H9 (cell line): ENCODE measurements around the gene SLCO2A1. TPM values are rescaled to one million over a fixed set of nuclear protein-coding genes. Genes with fewer than 3 reads are reported as not detected.

Experiments used
- DNase-seq: peaks from one replicate; pipeline ENCODE4 v3.0.0-alpha.2; 2017
- H2AFZ ChIP-seq: one replicate; pipeline ENCODE4 v1.6.1; 2013; ENCODE audit warnings: mild to moderate bottlenecking, low read length, control low read depth, moderate library complexity
- H2AK5ac ChIP-seq: 2 replicates; pipeline ENCODE4 v1.6.1; 2013; ENCODE audit warnings: low read length, control low read depth, mixed read lengths; ENCODE audit not compliant: insufficient read length
- H2BK120ac ChIP-seq: one replicate; pipeline ENCODE4 v1.6.1; 2013; ENCODE audit warnings: low read depth, mild to moderate bottlenecking, low read length, control low read depth, inconsistent platforms; ENCODE audit not compliant: poor library complexity, severe bottlenecking
- H2BK12ac ChIP-seq: 2 replicates; pipeline ENCODE4 v1.6.1; 2013; ENCODE audit warnings: low read length, control low read depth, mixed read lengths, low read depth; ENCODE audit not compliant: insufficient read length
- H2BK15ac ChIP-seq: 2 replicates; pipeline ENCODE4 v1.6.1; 2013; ENCODE audit warnings: low read depth, low read length, control low read depth
- H2BK20ac ChIP-seq: one replicate; pipeline ENCODE4 v1.6.1; 2013; ENCODE audit warnings: low read depth, mild to moderate bottlenecking, low read length, control low read depth, inconsistent platforms; ENCODE audit not compliant: poor library complexity, severe bottlenecking
- H2BK5ac ChIP-seq: 2 replicates; pipeline ENCODE4 v1.6.1; 2013; ENCODE audit warnings: low read length, control low read depth, mixed read lengths; ENCODE audit not compliant: insufficient read length
- H3K14ac ChIP-seq: 2 replicates; pipeline ENCODE4 v1.6.1; 2013; ENCODE audit warnings: low read length, control low read depth; ENCODE audit not compliant: insufficient read depth
- H3K18ac ChIP-seq: 2 replicates; pipeline ENCODE4 v1.6.1; 2013; ENCODE audit warnings: low read depth, mild to moderate bottlenecking, mixed read lengths, low read length, control low read depth; ENCODE audit not compliant: insufficient read length
- H3K23ac ChIP-seq: 2 replicates; pipeline ENCODE4 v1.6.1; 2013; ENCODE audit warnings: low read length, control low read depth, mixed read lengths, low read depth; ENCODE audit not compliant: insufficient read length
- H3K23me2 ChIP-seq: 2 replicates; pipeline ENCODE4 v1.6.1; 2013; ENCODE audit warnings: low read depth, mild to moderate bottlenecking, mixed read lengths, low read length, control low read depth; ENCODE audit not compliant: insufficient read length, poor library complexity, severe bottlenecking
- H3K27ac ChIP-seq: 2 replicates; pipeline ENCODE4 v1.5.1; 2013; ENCODE audit warnings: low read length, control low read depth, mixed read lengths, low read depth; ENCODE audit not compliant: insufficient read length
- H3K27me3 ChIP-seq: 2 replicates; pipeline ENCODE4 v1.6.1; 2013; ENCODE audit warnings: low read length, control low read depth, inconsistent platforms; ENCODE audit not compliant: insufficient read depth
- H3K4ac ChIP-seq: 2 replicates; pipeline ENCODE4 v1.6.1; 2013; ENCODE audit warnings: low read depth, mild to moderate bottlenecking, control low read depth, inconsistent platforms, low read length, moderate library complexity
- H3K4me1 ChIP-seq: 2 replicates; pipeline ENCODE4 v1.6.1; 2013; ENCODE audit warnings: low read length, control low read depth, inconsistent platforms; ENCODE audit not compliant: insufficient read depth
- H3K4me2 ChIP-seq: 2 replicates; pipeline ENCODE4 v1.6.1; 2013; ENCODE audit warnings: low read length, control low read depth, mixed read lengths; ENCODE audit not compliant: insufficient read length, insufficient read depth
- H3K56ac ChIP-seq: 2 replicates; pipeline ENCODE4 v1.6.1; 2013; ENCODE audit warnings: low read depth, mild to moderate bottlenecking, mixed read lengths, low read length, control low read depth; ENCODE audit not compliant: insufficient read length
- H3K79me1 ChIP-seq: 2 replicates; pipeline ENCODE4 v1.6.1; 2013; ENCODE audit warnings: low read depth, mild to moderate bottlenecking, moderate library complexity, low read length, control low read depth, inconsistent platforms; ENCODE audit not compliant: insufficient read depth, poor library complexity, severe bottlenecking
- H3K79me2 ChIP-seq: 2 replicates; pipeline ENCODE4 v1.6.1; 2013; ENCODE audit warnings: low read length, control low read depth, inconsistent platforms; ENCODE audit not compliant: insufficient read depth
- H3K9ac ChIP-seq: 2 replicates; pipeline ENCODE4 v1.6.1; 2013; ENCODE audit warnings: low read length, control low read depth, mixed read lengths; ENCODE audit not compliant: insufficient read length; ENCODE audit errors: extremely low read depth
- H3K9me3 ChIP-seq: one replicate; pipeline ENCODE4 v1.6.1; 2013; ENCODE audit warnings: low read depth, low read length, inconsistent platforms; ENCODE audit not compliant: control insufficient read depth
- H3T11ph ChIP-seq: one replicate; pipeline ENCODE4 v1.6.1; 2013; ENCODE audit warnings: mild to moderate bottlenecking, low read length, control low read depth, inconsistent platforms
- H4K20me1 ChIP-seq: one replicate; pipeline ENCODE4 v1.6.1; 2013; ENCODE audit not compliant: control insufficient read depth, insufficient read length, insufficient read depth
- H4K5ac ChIP-seq: 2 replicates; pipeline ENCODE4 v1.6.1; 2013; ENCODE audit warnings: low read depth, mild to moderate bottlenecking, mixed read lengths, low read length, control low read depth; ENCODE audit not compliant: insufficient read length
- H4K8ac ChIP-seq: replicated peaks from 2 replicates; pipeline ENCODE4 v1.6.1; 2013; ENCODE audit warnings: low read length, control low read depth, mixed read lengths, low read depth; ENCODE audit not compliant: insufficient read length
- H4K91ac ChIP-seq: 2 replicates; pipeline ENCODE4 v1.6.1; 2013; ENCODE audit warnings: low read depth, mild to moderate bottlenecking, moderate library complexity, mixed read lengths, low read length, control low read depth; ENCODE audit not compliant: insufficient read length
- H3K27ac Mint-ChIP-seq, 3 experiments: 2 replicates in 2 of 3; 3 replicates in 1 of 3; pipeline ENCODE4 v1.8.0; 2020 to 2021; ENCODE audit warnings: mixed read lengths in 3 of 3, mild to moderate bottlenecking in 1 of 3, moderate library complexity in 1 of 3
- H3K27me3 Mint-ChIP-seq: 2 replicates; pipeline ENCODE4 v1.8.0; 2021; ENCODE audit warnings: low read depth, mild to moderate bottlenecking, moderate library complexity, mixed read lengths
- H3K36me3 Mint-ChIP-seq, 3 experiments: 2 replicates in 2 of 3; 3 replicates in 1 of 3; pipeline ENCODE4 v1.8.0; 2020 to 2021; ENCODE audit warnings: low read depth in 3 of 3, mixed read lengths in 3 of 3; ENCODE audit not compliant: insufficient read depth in 1 of 3
- H3K4me1 Mint-ChIP-seq, 2 experiments: 2 replicates each; pipeline ENCODE4 v1.8.0; 2020; ENCODE audit warnings: mixed read lengths in 2 of 2
- H3K4me3 Mint-ChIP-seq, 2 experiments: 2 replicates in 1 of 2; 3 replicates in 1 of 2; pipeline ENCODE4 v1.8.0; 2020 to 2021; ENCODE audit warnings: mild to moderate bottlenecking in 2 of 2, mixed read lengths in 2 of 2, moderate library complexity in 1 of 2
- H3K9me3 Mint-ChIP-seq, 2 experiments: 2 replicates in 1 of 2; 3 replicates in 1 of 2; pipeline ENCODE4 v1.8.0; 2020; ENCODE audit warnings: mild to moderate bottlenecking in 2 of 2, mixed read lengths in 2 of 2, moderate library complexity in 1 of 2
- CTCF ChIP-seq: fragments of 200-600 bp; sonication (generic); conservative IDR thresholded peaks from 3 replicates; pipeline ENCODE4 v1.8.0; 2021; ENCODE audit warnings: antibody characterized with exemption, mild to moderate bottlenecking
- WGBS: extraction: QIAGEN DNeasy Blood & Tissue Kit; methylation state at CpG from one replicate; pipeline ENCODE4 v1.1.7; 2013; ENCODE audit warnings: missing lambda C conversion rate, low lambda C conversion rate, mixed read lengths; ENCODE audit not compliant: insufficient read length; ENCODE audit errors: extremely low coverage; 5-methylcytosine and 5-hydroxymethylcytosine counted together
- total RNA-seq: library from RNA; stranded (reverse); gene quantifications from 2 replicates; pipeline ENCODE4 v1.2.1, GENCODE V29; 2021

SLCO2A1 gene
- total RNA-seq, 1 experiment from 2014 or later, result 0.98 TPM

GRCh38 chr3:133966954-133967353 lies 62.8 kb downstream of the SLCO2A1 start:
- H3K4me1 Mint-ChIP-seq, result peaks cover 11 to 17% of the 10 kb centered on the region in 2 experiments
- no peak overlapping the region for H2BK20ac ChIP-seq
- no peak overlapping the region for H3K9ac ChIP-seq
- no peaks in the 10 kb centered on the region for H3K79me2 ChIP-seq
- peak; percentile 43 for DNase-seq
- H3K9me3 Mint-ChIP-seq, result peaks cover 0 to under 1% of the 10 kb centered on the region in 2 experiments; a peak in 3 of 5 replicates
- no peak overlapping the region for H4K91ac ChIP-seq
- no peaks in the 10 kb centered on the region for H3K9me3 ChIP-seq
- H3K27me3 Mint-ChIP-seq, result no peaks in the 10 kb centered on the region; the same call in 1 of the 2 replicates
- no peak overlapping the region for H3K27ac Mint-ChIP-seq
- no peak overlapping the region for H2BK15ac ChIP-seq
- no peak overlapping the region for H2AK5ac ChIP-seq
- no peak overlapping the region for H2AFZ ChIP-seq
- H3K4ac ChIP-seq, result no peak overlapping the region
- no peak overlapping the region for H3K56ac ChIP-seq
- H3T11ph ChIP-seq, result no peak overlapping the region
- H4K5ac ChIP-seq, result no peak overlapping the region
- H3K79me1 ChIP-seq, result no peaks in the 10 kb centered on the region
- H2BK120ac ChIP-seq, result no peak overlapping the region
- no peaks in the 10 kb centered on the region for H4K20me1 ChIP-seq
- H4K8ac ChIP-seq, result no peak overlapping the region
- H3K4me3 Mint-ChIP-seq, result no peak overlapping the region
- peaks cover 0 to 4% (median 0%) of the 10 kb centered on the region in 3 experiments; a peak in 4 of 7 replicates for H3K36me3 Mint-ChIP-seq
- H3K23me2 ChIP-seq, result no peaks in the 10 kb centered on the region
- H3K18ac ChIP-seq, result no peak overlapping the region
- no CpG with 5 or more reads among the region's 4 CpGs for WGBS
- no peak overlapping the region for H3K4me2 ChIP-seq
- no peak for TF ChIP-seq CTCF
- H3K27ac ChIP-seq, result no peak overlapping the region
- peaks cover 4% of the 10 kb centered on the region; the same call in 1 of the 2 replicates for H3K4me1 ChIP-seq
- H2BK5ac ChIP-seq, result no peak overlapping the region
- H3K23ac ChIP-seq, result no peak overlapping the region
- H2BK12ac ChIP-seq, result no peak overlapping the region
- no peaks in the 10 kb centered on the region for H3K27me3 ChIP-seq
- no peak overlapping the region for H3K14ac ChIP-seq
